Skeletal muscle tissue (tissue), 5 donors: ENCODE results near the gene STK25. TPM values are rescaled to one million over a fixed set of nuclear protein-coding genes. Genes with fewer than 3 reads are reported as not detected.
"Not testable (repeated sequence)": the region's sequence is repeated elsewhere in the genome, so short reads cannot be mapped to it uniquely, and the experiment has no call there.

Experiments
- H3K27ac ChIP-seq: one replicate; pipeline ENCODE4 v1.7.0; 2013; ENCODE audit warnings: mild to moderate bottlenecking, low read depth, low read length, inconsistent platforms
- H3K27me3 ChIP-seq, 3 donors: one replicate each; pipeline ENCODE4 v1.7.0; 2013; ENCODE audit warnings: low read length in 3 of 3; ENCODE audit not compliant: control insufficient read depth in 3 of 3, insufficient read depth in 3 of 3
- H3K36me3 ChIP-seq, 3 donors: one replicate each; pipeline ENCODE4 v1.7.0; 2013; ENCODE audit warnings: low read length in 3 of 3; ENCODE audit not compliant: control insufficient read depth in 3 of 3, insufficient read depth in 3 of 3
- H3K4me1 ChIP-seq, 3 donors: one replicate each; pipeline ENCODE4 v1.7.0; 2013; ENCODE audit warnings: low read length in 3 of 3, mild to moderate bottlenecking in 3 of 3; ENCODE audit not compliant: control insufficient read depth in 3 of 3, insufficient read depth in 3 of 3
- H3K4me3 ChIP-seq, 3 donors: one replicate each; pipeline ENCODE4 v1.7.0; 2013; ENCODE audit warnings: low read length in 3 of 3
- H3K9ac ChIP-seq, 3 donors: one replicate each; pipeline ENCODE4 v1.7.0; 2013; ENCODE audit warnings: low read length in 3 of 3, mild to moderate bottlenecking in 3 of 3, moderate library complexity in 2 of 3, low read depth in 1 of 3
- H3K9me3 ChIP-seq, 3 donors: one replicate each; pipeline ENCODE4 v1.7.0; 2013; ENCODE audit warnings: low read length in 3 of 3; ENCODE audit not compliant: control insufficient read depth in 3 of 3
- small RNA-seq: library from RNA; depleted of rRNA; stranded (forward); fragments of <200 nt; gene quantifications from one replicate; pipeline ENCODE3, GENCODE V24; 2014
- total RNA-seq: library from RNA; depleted of rRNA; stranded (reverse); fragments of >200 nt; gene quantifications from one replicate; pipeline ENCODE4 v1.2.3, GENCODE V29; 2014
- donor health status: Osteomylitis.

The STK25 gene
- total RNA-seq, 1 donor from 2014 or later = 178 TPM

GRCh38 chr2:241456546-241456945 is 51.8 kb downstream of the STK25 start:
- Histone ChIP-seq H3K4me3 (no peak overlapping the region), H3K9me3 (no peaks in the 10 kb centered on the region), H3K27ac (no peak overlapping the region), H3K27me3 (no peaks in the 10 kb centered on the region), H3K9ac (no peak overlapping the region), H3K4me1 (peaks cover 0 to 7% (median 0%) of the 10 kb centered on the region in 3 donors), H3K36me3 (peaks cover 0 to 2% (median 0%) of the 10 kb centered on the region in 3 donors)

- Histone ChIP-seq H3K4me1 (peaks cover 0 to 7% (median 0%) of the 10 kb centered on the region in 3 donors), H3K9ac (no peak overlapping the region), H3K36me3 (no peaks in the 10 kb centered on the region), H3K4me3 (no peak overlapping the region), H3K27ac (no peak overlapping the region), H3K9me3 (no peaks in the 10 kb centered on the region), H3K27me3 (no peaks in the 10 kb centered on the region)
These were observed 53.4 kb downstream of the STK25 start for GRCh38 chr2:241454837-241455485.

- not testable (repeated sequence) for H3K9ac ChIP-seq, H3K27me3 ChIP-seq, H3K4me1 ChIP-seq, H3K36me3 ChIP-seq, H3K27ac ChIP-seq, H3K9me3 ChIP-seq, H3K4me3 ChIP-seq
These were observed 54.5 kb downstream of the STK25 start for GRCh38 chr2:241453919-241454318.

GRCh38 chr2:241451840-241452506 is 56.4 kb downstream of the STK25 start:
- H3K9me3 ChIP-seq = no peaks in the 10 kb centered on the region
- H3K4me3 ChIP-seq = no peak overlapping the region
- H3K27me3 ChIP-seq = no peaks in the 10 kb centered on the region
- H3K4me1 ChIP-seq = peaks cover 0 to 7% (median 0%) of the 10 kb centered on the region in 3 donors
- no peak overlapping the region for H3K9ac ChIP-seq
- H3K27ac ChIP-seq = no peak overlapping the region
- peaks cover 0 to 4% (median 0%) of the 10 kb centered on the region in 3 donors for H3K36me3 ChIP-seq

- H3K27me3 ChIP-seq, H3K4me3 ChIP-seq, H3K9ac ChIP-seq, H3K4me1 ChIP-seq, H3K27ac ChIP-seq, H3K9me3 ChIP-seq: not testable (repeated sequence)
- peaks cover 2 to 16% (median 7%) of the 10 kb centered on the region in 3 donors for H3K36me3 ChIP-seq
These were observed 58.3 kb downstream of the STK25 start for GRCh38 chr2:241450092-241450491.

- Histone ChIP-seq H3K4me3 (no peak overlapping the region), H3K9ac (no peak overlapping the region), H3K9me3 (no peaks in the 10 kb centered on the region), H3K4me1 (no peaks in the 10 kb centered on the region), H3K36me3 (peaks cover 27 to 38% (median 32%) of the 10 kb centered on the region in 3 donors), H3K27ac (no peak overlapping the region), H3K27me3 (no peaks in the 10 kb centered on the region)
These were observed 63.0 kb downstream of the STK25 start for GRCh38 chr2:241445426-241445825.

- H3K4me1 ChIP-seq = no peaks in the 10 kb centered on the region
- H3K4me3 ChIP-seq = no peak overlapping the region
- no peaks in the 10 kb centered on the region for H3K9me3 ChIP-seq
- no peak overlapping the region for H3K9ac ChIP-seq
- no peaks in the 10 kb centered on the region for H3K27me3 ChIP-seq
- no peak overlapping the region for H3K27ac ChIP-seq
- peaks cover 29 to 43% (median 37%) of the 10 kb centered on the region in 3 donors for H3K36me3 ChIP-seq
These were observed 64.7 kb downstream of the STK25 start for GRCh38 chr2:241443486-241444223.

Small RNAs within 50 kb of the gene (small RNA-seq; reads per million reads assigned to genes)
- not detected for gene MIR3133

Other genes starting within 250 kb of the STK25 start
- gene HDLBP, start 192.9 kb downstream of the STK25 start, total RNA-seq = 473 TPM
- gene SEPTIN2, start 192.7 kb downstream of the STK25 start, total RNA-seq = 291 TPM
- gene FARP2, start 152.3 kb downstream of the STK25 start, total RNA-seq = 21.9 TPM
- gene BOK, start 50.2 kb upstream of the STK25 start, total RNA-seq = 25.1 TPM
- gene THAP4, start 128.6 kb upstream of the STK25 start, total RNA-seq = 35.5 TPM
- 29.2 TPM for gene ATG4B, start 129.1 kb upstream of the STK25 start, total RNA-seq
- 14.1 TPM for gene DTYMK, start 178.2 kb upstream of the STK25 start, total RNA-seq
- 16.7 TPM for gene ING5, start 193.5 kb upstream of the STK25 start, total RNA-seq
- 5.7 TPM for gene D2HGDH, start 226.0 kb upstream of the STK25 start, total RNA-seq